H1 (cell line): ENCODE data around the gene SLC13A3. TPM values are rescaled to one million over a fixed set of nuclear protein-coding genes. Genes with fewer than 3 reads are reported as not detected.

Source experiments
- CTCF ChIA-PET: fragments of 300-600 bp; sonication (Branson Sonifier 250); formaldehyde crosslinking; loops from one replicate; lab custom pipeline; 2021; ENCODE audit not compliant: partially characterized antibody; lab: Charles Lee
- POLR2A ChIA-PET: fragments of 300-600 bp; sonication (Branson Sonifier 250); formaldehyde crosslinking; loops from one replicate; lab custom pipeline; 2021; ENCODE audit warnings: inconsistent platforms; ENCODE audit not compliant: partially characterized antibody; lab: Charles Lee
- DNase-seq, 2 experiments: peaks; one replicate each; pipeline versions ENCODE4 v3.0.0 to v3.0.0-alpha.2; 2010 to 2022; ENCODE audit warnings: low spot score in 2 of 2, low read depth in 1 of 2, mixed read lengths in 1 of 2
- FAIRE-seq: peaks from 2 replicates; lab custom pipeline; 2011; peaks lifted over from hg19 to GRCh38; lab: Jason Lieb, UNC
- H2AFZ ChIP-seq: 2 replicates; pipeline ENCODE4 v1.8.1; 2012; ENCODE audit warnings: low read length, inconsistent platforms
- H2AK5ac ChIP-seq: 2 replicates; pipeline ENCODE4 v1.6.1; 2013; ENCODE audit warnings: low read depth, low read length
- H2BK120ac ChIP-seq: replicated peaks from 2 replicates; pipeline ENCODE3; 2013; ENCODE audit warnings: low read depth, low read length, inconsistent platforms
- H2BK12ac ChIP-seq: 2 replicates; pipeline ENCODE4 v1.6.1; 2013; ENCODE audit warnings: low read depth, low read length
- H2BK15ac ChIP-seq: 2 replicates; pipeline ENCODE4 v1.6.1; 2013; ENCODE audit warnings: low read length
- H2BK20ac ChIP-seq: 2 replicates; pipeline ENCODE4 v1.6.1; 2013; ENCODE audit warnings: low read length
- H2BK5ac ChIP-seq: 2 replicates; pipeline ENCODE4 v1.6.1; 2013; ENCODE audit warnings: low read depth, low read length
- H3K14ac ChIP-seq: 2 replicates; pipeline ENCODE4 v1.6.1; 2013; ENCODE audit warnings: inconsistent platforms; ENCODE audit not compliant: insufficient read length
- H3K18ac ChIP-seq: 2 replicates; pipeline ENCODE4 v1.6.1; 2013; ENCODE audit warnings: low read length; ENCODE audit errors: extremely low read depth
- H3K23ac ChIP-seq: 2 replicates; pipeline ENCODE4 v1.6.1; 2013; ENCODE audit warnings: inconsistent platforms; ENCODE audit not compliant: insufficient read length
- H3K23me2 ChIP-seq: 2 replicates; pipeline ENCODE4 v1.6.1; 2013; ENCODE audit warnings: low read depth, low read length
- H3K27ac ChIP-seq: 2 replicates; pipeline ENCODE4 v1.6.1; 2011; ENCODE audit warnings: low read depth, low read length, inconsistent platforms
- H3K27me3 ChIP-seq, 4 experiments: replicated peaks in 1 of 4; 1 replicate in 1 of 4; 2 replicates in 3 of 4; pipeline versions ENCODE4 v1.6.1 to v1.8.1; 2011 to 2013; ENCODE audit warnings: low read length in 3 of 4, mild to moderate bottlenecking in 3 of 4, inconsistent platforms in 2 of 4, mixed read lengths in 2 of 4, moderate library complexity in 1 of 4; ENCODE audit not compliant: control insufficient read depth in 3 of 4, insufficient read depth in 3 of 4; ENCODE audit errors: extremely low read depth in 1 of 4
- H3K36me3 ChIP-seq, 4 experiments: 2 replicates each; pipeline versions ENCODE4 v1.6.1 to v1.8.1; 2011 to 2013; ENCODE audit warnings: mild to moderate bottlenecking in 4 of 4, low read length in 3 of 4, moderate library complexity in 2 of 4, control low read depth in 1 of 4, inconsistent platforms in 1 of 4; ENCODE audit not compliant: insufficient read depth in 4 of 4, control insufficient read depth in 2 of 4
- H3K4ac ChIP-seq: replicated peaks from 2 replicates; pipeline ENCODE3; 2013; ENCODE audit warnings: low read length, low read depth, mixed read lengths, inconsistent platforms; ENCODE audit not compliant: insufficient read length
- H3K4me1 ChIP-seq, 4 experiments: replicated peaks in 1 of 4; 1 replicate in 1 of 4; 2 replicates in 3 of 4; pipeline versions ENCODE4 v1.6.1 to v1.8.1; 2011 to 2013; ENCODE audit warnings: low read length in 3 of 4, inconsistent platforms in 2 of 4, mixed read lengths in 1 of 4; ENCODE audit not compliant: insufficient read depth in 4 of 4, control insufficient read depth in 3 of 4
- H3K4me2 ChIP-seq, 2 experiments: 2 replicates each; pipeline versions ENCODE4 v1.6.1 to v1.8.1; 2011 to 2013; ENCODE audit warnings: low read depth in 2 of 2, low read length in 2 of 2, control low read depth in 1 of 2, inconsistent platforms in 1 of 2, mild to moderate bottlenecking in 1 of 2; ENCODE audit not compliant: insufficient read depth in 1 of 2
- H3K4me3 ChIP-seq, 4 experiments: fragments of 200-600, 300-600 bp in 1 of 4; sonication (generic), shearing (Covaris generic), sonication (Bioruptor Twin) in 1 of 4; 2 replicates each; pipeline versions ENCODE4 v1.5.1 to v1.8.1; 2011 to 2016; ENCODE audit warnings: low read length in 4 of 4, low read depth in 3 of 4, control low read depth in 2 of 4, inconsistent platforms in 2 of 4, mild to moderate bottlenecking in 2 of 4, mixed read lengths in 1 of 4, moderate library complexity in 1 of 4; ENCODE audit not compliant: insufficient read depth in 2 of 4; ENCODE audit errors: extremely low read depth in 1 of 4
- H3K56ac ChIP-seq: replicated peaks from 2 replicates; pipeline ENCODE3; 2013; ENCODE audit warnings: low read depth, mild to moderate bottlenecking, mixed read lengths, low read length, inconsistent platforms; ENCODE audit not compliant: insufficient read length
- H3K79me1 ChIP-seq: 2 replicates; pipeline ENCODE4 v1.6.1; 2013; ENCODE audit warnings: low read depth, low read length, control low read depth
- H3K79me2 ChIP-seq, 2 experiments: 2 replicates each; pipeline versions ENCODE4 v1.6.1 to v1.8.1; 2012 to 2013; ENCODE audit warnings: low read length in 2 of 2, mild to moderate bottlenecking in 2 of 2, inconsistent platforms in 1 of 2; ENCODE audit not compliant: insufficient read depth in 2 of 2, control insufficient read depth in 1 of 2
- H3K9ac ChIP-seq, 4 experiments: replicated peaks in 1 of 4; 1 replicate in 1 of 4; 2 replicates in 3 of 4; pipeline versions ENCODE4 v1.6.1 to v1.8.1; 2011 to 2013; ENCODE audit warnings: low read depth in 3 of 4, low read length in 3 of 4, control low read depth in 2 of 4, mild to moderate bottlenecking in 2 of 4, moderate library complexity in 2 of 4, inconsistent platforms in 1 of 4; ENCODE audit errors: extremely low read depth in 1 of 4
- H3K9me3 ChIP-seq, 2 experiments: 2 replicates each; pipeline versions ENCODE4 v1.6.1 to v1.8.1; 2012 to 2013; ENCODE audit warnings: mild to moderate bottlenecking in 2 of 2, moderate library complexity in 2 of 2, control low read depth in 1 of 2, inconsistent platforms in 1 of 2, low read depth in 1 of 2, low read length in 1 of 2, mixed read lengths in 1 of 2; ENCODE audit not compliant: insufficient read depth in 2 of 2
- H4K20me1 ChIP-seq, 2 experiments: replicated peaks in 1 of 2; 2 replicates each; pipeline versions ENCODE3 to v1.8.1; 2011 to 2013; ENCODE audit warnings: inconsistent platforms in 2 of 2, low read length in 2 of 2, mild to moderate bottlenecking in 1 of 2; ENCODE audit not compliant: insufficient read depth in 2 of 2, control insufficient read depth in 1 of 2
- H4K5ac ChIP-seq: 2 replicates; pipeline ENCODE4 v1.6.1; 2013; ENCODE audit warnings: low read length, low read depth, mixed read lengths, inconsistent platforms; ENCODE audit not compliant: insufficient read length
- H4K8ac ChIP-seq: 2 replicates; pipeline ENCODE4 v1.8.0; 2013; ENCODE audit warnings: mild to moderate bottlenecking, moderate library complexity, low read length, inconsistent platforms; ENCODE audit not compliant: insufficient read depth; ENCODE audit errors: extremely low read depth
- H4K91ac ChIP-seq: replicated peaks from 2 replicates; pipeline ENCODE3; 2013; ENCODE audit warnings: low read length, mixed read lengths, inconsistent platforms; ENCODE audit not compliant: insufficient read length
- EGR1 ChIP-seq: IDR thresholded peaks from 2 replicates; pipeline ENCODE4 v1.6.1; 2011; ENCODE audit warnings: low read depth, low read length, borderline replicate concordance
- KDM4A ChIP-seq: IDR thresholded peaks from one replicate; pipeline ENCODE4 v1.7.1; 2012; ENCODE audit warnings: low read depth, mild to moderate bottlenecking, moderate library complexity, low read length, inconsistent platforms; ENCODE audit not compliant: severe bottlenecking
- MAFK ChIP-seq: IDR thresholded peaks from 2 replicates; pipeline ENCODE4 v1.6.1; 2012; ENCODE audit warnings: low read depth, mild to moderate bottlenecking, improper control_type of control experiment, low read length
- POU5F1 ChIP-seq: IDR thresholded peaks from 2 replicates; pipeline ENCODE4 v1.6.1; 2011; ENCODE audit warnings: low read depth, mild to moderate bottlenecking, low read length, moderate library complexity
- RBBP5 ChIP-seq: IDR thresholded peaks from 2 replicates; pipeline ENCODE4 v1.7.1; 2012; ENCODE audit warnings: low read depth, mild to moderate bottlenecking, inconsistent platforms, low read length, moderate library complexity, borderline replicate concordance
- RNF2 ChIP-seq: fragments of 200-900, 300-1000 bp; sonication (generic); IDR thresholded peaks from 2 replicates; pipeline ENCODE4 v1.7.1; 2016; ENCODE audit warnings: borderline replicate concordance, low read depth, mild to moderate bottlenecking, antibody characterized with exemption, low read length; ENCODE audit not compliant: poor library complexity, severe bottlenecking; ENCODE audit errors: missing control alignments
- SAP30 ChIP-seq: fragments of 300-600 bp; sonication (generic); IDR thresholded peaks from 2 replicates; pipeline ENCODE4 v1.7.1; 2012; ENCODE audit warnings: low read length, moderate library complexity, mild to moderate bottlenecking, inconsistent platforms; ENCODE audit not compliant: insufficient read depth, insufficient replicate concordance
- SP4 ChIP-seq: IDR thresholded peaks from 2 replicates; pipeline ENCODE4 v1.6.1; 2012; ENCODE audit warnings: low read length, inconsistent platforms
- TBP ChIP-seq: IDR thresholded peaks from 2 replicates; pipeline ENCODE4 v1.6.1; 2011; ENCODE audit warnings: low read depth, low read length, improper control_type of control experiment
- WGBS, 2 experiments: shearing (Covaris generic) in 1 of 2; methylation state at CpG; one replicate each; pipeline versions ENCODE4 v1.1.6 to v1.1.7; 2013 to 2015; ENCODE audit warnings: low lambda C conversion rate in 2 of 2, mixed read lengths in 2 of 2, inconsistent platforms in 1 of 2, low coverage in 1 of 2, missing lambda C conversion rate in 1 of 2; ENCODE audit not compliant: insufficient replicate concordance in 2 of 2, insufficient coverage in 1 of 2, insufficient read length in 1 of 2; ENCODE audit errors: extremely low coverage in 1 of 2, missing lambda C conversion rate in 1 of 2; 5-methylcytosine and 5-hydroxymethylcytosine counted together
- polyA plus RNA-seq, 7 experiments: library from polyadenylated mRNA; depleted of rRNA in 3 of 7; stranded (reverse) in 5 of 7; unstranded in 2 of 7; fragments of >200 nt in 5 of 7; fragments of 200-250 nt in 2 of 7; gene quantifications; 1 replicate in 5 of 7; 2 replicates in 1 of 7; 4 replicates in 1 of 7; pipeline versions ENCODE4 v1.2.1 to v1.2.3, GENCODE V29; 2011 to 2013; ENCODE audit warnings: missing spikeins in 2 of 7, mixed read lengths in 2 of 7
- total RNA-seq: library from RNA; stranded (reverse); fragmentation: NEBNext Ultra II Directional; extraction: Animal tissue kit (Norgen Biotek cat#: 25700); gene quantifications from 2 replicates; pipeline ENCODE4 v1.2.1, GENCODE V29; 2021

Gene SLC13A3
- total and polyA plus RNA-seq, 2 of the 8 experiments (the other 6 are each of a cell fraction or from before 2014, with no cell fraction given) = 9.4 to 12.6 TPM

- DNase-seq (no peak), FAIRE-seq (no peak)
- Histone ChIP-seq H3K4ac (no peak overlapping the region), H3K23me2 (peaks cover 7% of the 10 kb centered on the region), H3K4me1 (peaks cover 0 to 7% (median 1%) of the 10 kb centered on the region in 4 experiments; a peak in 3 of 7 replicates), H2AFZ (no peak overlapping the region), H3K56ac (no peak overlapping the region), H4K8ac (no peak overlapping the region), H2BK120ac (no peak overlapping the region), H3K9me3 (no peaks in the 10 kb centered on the region), H3K14ac (no peak overlapping the region), H2BK20ac (no peak overlapping the region), H3K23ac (no peak overlapping the region), H3K27me3 (peaks cover 0 to 25% (median 15%) of the 10 kb centered on the region in 4 experiments; a peak in 5 of 7 replicates), H3K9ac (no peak overlapping the region), H3K36me3 (no peaks in the 10 kb centered on the region), H3K79me2 (no peaks in the 10 kb centered on the region), H3K79me1 (no peaks in the 10 kb centered on the region; the same call in 1 of the 2 replicates), H2BK15ac (no peak overlapping the region), H4K20me1 (peaks cover 0 to 5% of the 10 kb centered on the region in 2 experiments), H4K91ac (no peak overlapping the region), H3K18ac (no peak overlapping the region), H3K4me2 (no peak overlapping the region), H2AK5ac (no peak overlapping the region), H3K27ac (no peak overlapping the region), H4K5ac (no peak overlapping the region), H2BK5ac (no peak overlapping the region), H3K4me3 (no peak overlapping the region), H2BK12ac (no peak overlapping the region)
- 91% methylated on average over 3 of the region's 3 CpGs; no CpG with 5 or more reads in 1 of the 2 experiments for WGBS, 2 experiments
- POLR2A ChIA-PET = interaction anchor here (0.6 kb wide), 1 partner anchor 64 kb away, joined by 3 read pairs; no protein-coding TSS in a partner anchor
- CTCF ChIA-PET = interaction anchor here (0.6 to 1.6 kb wide), 6 partner anchors 14 to 1840 kb away, joined by 3 to 11 read pairs (median 4); no protein-coding TSS in a partner anchor
- TF ChIP-seq SAP30 (no peak), RBBP5 (no peak), POU5F1 (no peak), KDM4A (no peak), RNF2 (no peak), EGR1 (no peak), SP4 (no peak), TBP (no peak), MAFK (no peak)
These were observed 4.4 kb downstream of the SLC13A3 start for GRCh38 chr20:46646659-46647380.
